IMR-90 (cell line): Measurements from ENCODE around the gene TULP3. TPM values are rescaled to one million over a fixed set of nuclear protein-coding genes. Genes with fewer than 3 reads are reported as not detected.

Experiments
- ATAC-seq: fragments of 200-7000 bp; cut with Tn5 transposase; 2 replicates; pipeline ENCODE4 v1.9.1; 2020; ENCODE audit warnings: low read depth, mild to moderate bottlenecking, moderate library complexity
- BruUV-seq: library from RNA; stranded (reverse); fragments of 400-500 nt; replicated peaks from 2 replicates; lab custom pipeline; 2021; lab: Mats Ljungman, UMichigan
- CTCF ChIA-PET: fragments of 300-600 bp; formaldehyde crosslinking; extraction: SDS; loops from one replicate; lab custom pipeline; 2021; ENCODE audit warnings: antibody characterized with exemption; lab: Yijun Ruan, JAX
- POLR2A ChIA-PET: fragments of 300-600 bp; sonication (Branson Sonifier 250); formaldehyde crosslinking; loops from one replicate; lab custom pipeline; 2022; ENCODE audit warnings: antibody characterized with exemption; ENCODE audit not compliant: unreplicated experiment; lab: Charles Lee
- DNase-seq: peaks from one replicate; pipeline ENCODE4 v3.0.0; 2013
- H2AFZ ChIP-seq: replicated peaks from 2 replicates; pipeline ENCODE3; 2013; ENCODE audit warnings: low read length, mild to moderate bottlenecking; ENCODE audit not compliant: poor library complexity
- H2AK5ac ChIP-seq: 2 replicates; pipeline ENCODE4 v1.6.1; 2013; ENCODE audit warnings: low read depth, low read length, inconsistent platforms
- H2AK9ac ChIP-seq: replicated peaks from 2 replicates; pipeline ENCODE3; 2013; ENCODE audit warnings: mild to moderate bottlenecking, low read depth, low read length, moderate library complexity; ENCODE audit not compliant: poor library complexity
- H2BK120ac ChIP-seq: 2 replicates; pipeline ENCODE4 v1.6.1; 2013; ENCODE audit warnings: low read depth, low read length, inconsistent platforms
- H2BK15ac ChIP-seq: 3 replicates; pipeline ENCODE4 v1.6.1; 2013; ENCODE audit warnings: low read depth, low read length, inconsistent platforms
- H2BK20ac ChIP-seq: 2 replicates; pipeline ENCODE4 v1.6.1; 2013; ENCODE audit warnings: low read depth, mild to moderate bottlenecking, inconsistent platforms, low read length, moderate library complexity
- H2BK5ac ChIP-seq: 2 replicates; pipeline ENCODE4 v1.6.1; 2013; ENCODE audit warnings: mild to moderate bottlenecking, low read depth, low read length, inconsistent platforms; ENCODE audit not compliant: poor library complexity, severe bottlenecking
- H3K14ac ChIP-seq: replicated peaks from 2 replicates; pipeline ENCODE4 v1.6.1; 2013; ENCODE audit warnings: low read depth, low read length, inconsistent platforms
- H3K18ac ChIP-seq: 2 replicates; pipeline ENCODE4 v1.6.1; 2013; ENCODE audit warnings: low read depth, low read length, control low read depth
- H3K23ac ChIP-seq: 2 replicates; pipeline ENCODE4 v1.6.1; 2013; ENCODE audit warnings: low read depth, low read length, inconsistent platforms
- H3K27ac ChIP-seq: 2 replicates; pipeline ENCODE4 v1.5.1; 2013; ENCODE audit warnings: mild to moderate bottlenecking, control low read depth, low read length; ENCODE audit not compliant: insufficient read depth
- H3K27me3 ChIP-seq: 2 replicates; pipeline ENCODE4 v1.6.1; 2013; ENCODE audit warnings: low read length; ENCODE audit not compliant: control insufficient read depth, insufficient read depth
- H3K36me3 ChIP-seq: 2 replicates; pipeline ENCODE4 v1.6.1; 2013; ENCODE audit warnings: low read length, mixed read lengths; ENCODE audit not compliant: control insufficient read depth, insufficient read depth
- H3K4ac ChIP-seq: 2 replicates; pipeline ENCODE4 v1.6.1; 2013; ENCODE audit warnings: low read depth, low read length, inconsistent platforms
- H3K4me1 ChIP-seq: 2 replicates; pipeline ENCODE4 v1.6.1; 2013; ENCODE audit warnings: low read length, mixed read lengths; ENCODE audit not compliant: control insufficient read depth, insufficient read depth
- H3K4me2 ChIP-seq: 2 replicates; pipeline ENCODE4 v1.6.1; 2013; ENCODE audit warnings: low read depth, mild to moderate bottlenecking, control low read depth, low read length, moderate library complexity
- H3K4me3 ChIP-seq: 2 replicates; pipeline ENCODE4 v1.5.1; 2013; ENCODE audit warnings: low read depth, mild to moderate bottlenecking, control low read depth, low read length, moderate library complexity; ENCODE audit not compliant: insufficient read depth
- H3K56ac ChIP-seq: 2 replicates; pipeline ENCODE4 v1.6.1; 2013; ENCODE audit warnings: low read length, inconsistent platforms; ENCODE audit not compliant: insufficient read depth; ENCODE audit errors: extremely low read depth
- H3K79me1 ChIP-seq, 2 experiments: 2 replicates each; pipeline ENCODE4 v1.6.1; 2013; ENCODE audit warnings: low read length in 2 of 2, inconsistent platforms in 1 of 2, low read depth in 1 of 2
- H3K9ac ChIP-seq: 2 replicates; pipeline ENCODE4 v1.6.1; 2013; ENCODE audit warnings: low read depth, low read length, control low read depth
- H3K9me1 ChIP-seq: 2 replicates; pipeline ENCODE4 v1.6.1; 2013; ENCODE audit warnings: low read length, inconsistent platforms; ENCODE audit not compliant: insufficient read depth
- H3K9me3 ChIP-seq: 2 replicates; pipeline ENCODE4 v1.6.1; 2013; ENCODE audit warnings: low read length; ENCODE audit not compliant: control insufficient read depth, insufficient read depth
- H4K20me1 ChIP-seq: 2 replicates; pipeline ENCODE4 v1.6.1; 2013; ENCODE audit warnings: low read length, inconsistent platforms; ENCODE audit not compliant: insufficient read depth
- H4K5ac ChIP-seq: 2 replicates; pipeline ENCODE4 v1.6.1; 2013; ENCODE audit warnings: mild to moderate bottlenecking, low read depth, low read length, control low read depth
- H4K8ac ChIP-seq, 2 experiments: 2 replicates each; pipeline ENCODE4 v1.6.1; 2013; ENCODE audit warnings: low read depth in 2 of 2, low read length in 2 of 2, control low read depth in 1 of 2, inconsistent platforms in 1 of 2
- H4K91ac ChIP-seq: 2 replicates; pipeline ENCODE4 v1.6.1; 2013; ENCODE audit warnings: low read depth, low read length, inconsistent platforms; ENCODE audit not compliant: insufficient read depth
- BHLHE40 ChIP-seq: fragments of 150-350 bp; IDR thresholded peaks from 2 replicates; pipeline ENCODE4 v1.6.1; 2016; ENCODE audit warnings: mild to moderate bottlenecking, low read depth, low read length
- CEBPB ChIP-seq: IDR thresholded peaks from 2 replicates; pipeline ENCODE4 v1.6.1; 2012; ENCODE audit warnings: low read depth, low read length, improper control_type of control experiment
- CHD1 ChIP-seq: IDR thresholded peaks from 2 replicates; pipeline ENCODE4 v1.6.1; 2012; ENCODE audit warnings: low read depth, low read length, improper control_type of control experiment
- FOS ChIP-seq: fragments of 150-350 bp; IDR thresholded peaks from 2 replicates; pipeline ENCODE4 v1.6.1; 2016; ENCODE audit warnings: low read depth, low read length
- MXI1 ChIP-seq: IDR thresholded peaks from 2 replicates; pipeline ENCODE4 v1.6.1; 2012; ENCODE audit warnings: low read depth, mild to moderate bottlenecking, low read length, moderate library complexity, borderline replicate concordance
- NFE2L2 ChIP-seq: fragments of 150-350 bp; IDR thresholded peaks from 2 replicates; pipeline ENCODE4 v1.6.1; 2016; ENCODE audit warnings: low read depth, mild to moderate bottlenecking, low read length
- POLR2A ChIP-seq: IDR thresholded peaks from 2 replicates; pipeline ENCODE4 v1.6.1; 2012; ENCODE audit warnings: mild to moderate bottlenecking, low read depth, low read length
- RAD21 ChIP-seq: IDR thresholded peaks from 2 replicates; pipeline ENCODE4 v1.6.1; 2012; ENCODE audit warnings: low read length, improper control_type of control experiment
- RFX5 ChIP-seq: IDR thresholded peaks from 2 replicates; pipeline ENCODE4 v1.8.0; 2012; ENCODE audit warnings: low read depth, mild to moderate bottlenecking, low read length, moderate library complexity
- WGBS, 2 experiments: methylation state at CpG; one replicate each; pipeline versions ENCODE4 v1.1.5 to v1.1.7; 2013; ENCODE audit warnings: missing lambda C conversion rate in 2 of 2; ENCODE audit not compliant: insufficient read length in 1 of 2; ENCODE audit errors: extremely low coverage in 2 of 2; 5-methylcytosine and 5-hydroxymethylcytosine counted together
- dilution Hi-C: fragments of 300-500 bp; cut with HindIII; formaldehyde crosslinking; loops from one replicate; pipeline ENCODE4 v1.14.3; 2018; ENCODE audit warnings: low sequenced_read_pairs; ENCODE audit not compliant: unreplicated experiment
- in situ Hi-C: fragments of 300-500 bp; cut with MboI; formaldehyde crosslinking; loops from 3 replicates; pipeline ENCODE4 v1.14.3; 2019; ENCODE audit warnings: low sequenced_read_pairs, inconsistent platforms, mixed read lengths
- intact Hi-C: fragments of 100-400 bp; cut with micrococcal nuclease; formaldehyde crosslinking; loops from 2 replicates; pipeline ENCODE4 v1.10.0; 2022
- polyA plus RNA-seq, 3 experiments: library from polyadenylated mRNA; depleted of rRNA; stranded (reverse); fragments of >200 nt; gene quantifications; 2 replicates each; pipeline ENCODE4 v1.2.3, GENCODE V29; 2012; ENCODE audit warnings: low replicate concordance in 1 of 3
- total RNA-seq: library from RNA; depleted of rRNA; stranded (reverse); fragments of >200 nt; gene quantifications from 2 replicates; pipeline ENCODE4 v1.2.3, GENCODE V29; 2012
- TF ChIP-seq, protein P1 (sequence below): conservative IDR thresholded peaks from 2 replicates; pipeline ENCODE4 v1.5.1; 2012; ENCODE audit warnings: mild to moderate bottlenecking, low read depth, low read length, improper control_type of control experiment
- TF ChIP-seq, protein P2 (sequence below): fragments of 150-350 bp; IDR thresholded peaks from 2 replicates; pipeline ENCODE4 v1.6.1; 2017; ENCODE audit warnings: mild to moderate bottlenecking, antibody characterized with exemption, low read length, low read depth

TULP3 gene
- total and polyA plus RNA-seq, 2 of the 4 experiments (the other 2 are of a cell fraction) = 35.2 to 35.5 TPM

DNA sequence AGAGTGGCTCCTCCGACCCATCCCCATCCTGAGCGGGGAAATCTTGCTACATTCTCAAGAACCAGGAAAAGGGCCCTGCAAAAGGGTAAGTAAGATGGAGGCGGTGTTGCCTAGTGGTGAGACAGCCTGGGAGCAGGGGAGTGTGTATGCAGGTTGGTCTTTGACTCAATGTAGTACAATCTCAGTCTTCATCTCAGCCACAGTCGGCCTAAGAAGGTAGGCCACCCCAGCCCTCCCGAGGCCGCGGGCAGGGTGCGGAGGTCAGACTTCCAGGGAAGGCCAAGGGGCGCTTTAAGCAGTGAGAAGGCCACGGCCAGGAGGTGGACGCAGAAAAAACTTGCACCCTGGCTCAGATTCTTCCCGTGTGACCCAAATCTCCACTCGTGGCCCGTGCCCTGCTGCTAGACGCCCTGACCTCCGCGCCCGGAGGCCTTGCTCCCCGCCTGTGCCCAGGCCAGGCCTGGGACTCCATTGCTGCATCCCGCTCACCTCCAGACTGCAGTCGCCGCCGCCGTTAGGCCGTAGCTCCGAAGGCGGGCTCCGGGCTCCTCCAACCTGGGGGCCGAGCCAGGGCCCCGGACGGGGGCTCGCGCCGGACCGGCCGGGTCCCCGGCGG lies 14.2 kb upstream of the TULP3 start:
- intact Hi-C loops = no loop called here
- peak overlapping the region; percentile 82 for H3K4me3 ChIP-seq
- peak overlapping the region; percentile 75 for H3K27ac ChIP-seq
- H3K18ac ChIP-seq = no peak overlapping the region
- WGBS, 2 experiments = 0% methylated on average over 8 of the region's 38 CpGs; no CpG with 5 or more reads in 1 of the 2 experiments
- peak overlapping the region; percentile 70 for H3K14ac ChIP-seq
- H4K20me1 ChIP-seq = no peaks in the 10 kb centered on the region; the same call in 1 of the 2 replicates
- peak overlapping the region; percentile 98 for H2AFZ ChIP-seq
- peak overlapping the region; percentile 59 for H3K4ac ChIP-seq
- BruUV-seq = no TSS peak
- in situ Hi-C loops = no loop called here
- H3K56ac ChIP-seq = peak overlapping the region; percentile 83
- H2BK20ac ChIP-seq = no peak overlapping the region
- peaks cover 40 to 62% of the 10 kb centered on the region in 2 experiments for H3K79me1 ChIP-seq
- H2BK120ac ChIP-seq = peak overlapping the region; percentile 28; the same call in 1 of the 2 replicates
- H4K5ac ChIP-seq = peak overlapping the region; percentile 71
- H3K27me3 ChIP-seq = no peaks in the 10 kb centered on the region
- peak overlapping the region; percentile 97 for H2AK9ac ChIP-seq
- peak overlapping the region; percentile 70 for H3K9ac ChIP-seq
- peak overlapping the region; percentile 85 for H3K23ac ChIP-seq
- ATAC-seq (peak; percentile 77), DNase-seq (no peak)
- H3K4me2 ChIP-seq = peak overlapping the region; percentile 89
- TF ChIP-seq NFE2L2 (no peak), CEBPB (no peak), MXI1 (no peak), RAD21 (no peak), RFX5 (no peak), POLR2A (no peak), BHLHE40 (no peak), FOS (no peak), CHD1 (no peak)
- TF ChIP-seq, protein P1, sequence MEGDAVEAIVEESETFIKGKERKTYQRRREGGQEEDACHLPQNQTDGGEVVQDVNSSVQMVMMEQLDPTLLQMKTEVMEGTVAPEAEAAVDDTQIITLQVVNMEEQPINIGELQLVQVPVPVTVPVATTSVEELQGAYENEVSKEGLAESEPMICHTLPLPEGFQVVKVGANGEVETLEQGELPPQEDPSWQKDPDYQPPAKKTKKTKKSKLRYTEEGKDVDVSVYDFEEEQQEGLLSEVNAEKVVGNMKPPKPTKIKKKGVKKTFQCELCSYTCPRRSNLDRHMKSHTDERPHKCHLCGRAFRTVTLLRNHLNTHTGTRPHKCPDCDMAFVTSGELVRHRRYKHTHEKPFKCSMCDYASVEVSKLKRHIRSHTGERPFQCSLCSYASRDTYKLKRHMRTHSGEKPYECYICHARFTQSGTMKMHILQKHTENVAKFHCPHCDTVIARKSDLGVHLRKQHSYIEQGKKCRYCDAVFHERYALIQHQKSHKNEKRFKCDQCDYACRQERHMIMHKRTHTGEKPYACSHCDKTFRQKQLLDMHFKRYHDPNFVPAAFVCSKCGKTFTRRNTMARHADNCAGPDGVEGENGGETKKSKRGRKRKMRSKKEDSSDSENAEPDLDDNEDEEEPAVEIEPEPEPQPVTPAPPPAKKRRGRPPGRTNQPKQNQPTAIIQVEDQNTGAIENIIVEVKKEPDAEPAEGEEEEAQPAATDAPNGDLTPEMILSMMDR = no peak
- TF ChIP-seq, protein P2, sequence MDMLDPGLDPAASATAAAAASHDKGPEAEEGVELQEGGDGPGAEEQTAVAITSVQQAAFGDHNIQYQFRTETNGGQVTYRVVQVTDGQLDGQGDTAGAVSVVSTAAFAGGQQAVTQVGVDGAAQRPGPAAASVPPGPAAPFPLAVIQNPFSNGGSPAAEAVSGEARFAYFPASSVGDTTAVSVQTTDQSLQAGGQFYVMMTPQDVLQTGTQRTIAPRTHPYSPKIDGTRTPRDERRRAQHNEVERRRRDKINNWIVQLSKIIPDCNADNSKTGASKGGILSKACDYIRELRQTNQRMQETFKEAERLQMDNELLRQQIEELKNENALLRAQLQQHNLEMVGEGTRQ = no peak
- peak overlapping the region; percentile 82 for H2AK5ac ChIP-seq
- H3K9me3 ChIP-seq = no peaks in the 10 kb centered on the region
- H4K8ac ChIP-seq = peak overlapping the region; percentile 84 to 88
- dilution Hi-C loops = no loop called here
- no peaks in the 10 kb centered on the region for H3K36me3 ChIP-seq
- peak overlapping the region; percentile 73 for H4K91ac ChIP-seq
- H2BK15ac ChIP-seq = no peak overlapping the region
- POLR2A ChIA-PET = interaction anchor here (0.6 kb wide), 1 partner anchor 42 kb away, joined by 8 read pairs; no protein-coding TSS in a partner anchor
- CTCF ChIA-PET = no interaction called here
- H3K9me1 ChIP-seq = peaks cover 6% of the 10 kb centered on the region
- peaks cover 6% of the 10 kb centered on the region for H3K4me1 ChIP-seq
- H2BK5ac ChIP-seq = peak overlapping the region; percentile 60
